ENCODE measurements around the gene WFIKKN2.
A peak's percentile ranks its signal among the peaks of the same experiment; 100 is the strongest.

The WFIKKN2 gene

DNA sequence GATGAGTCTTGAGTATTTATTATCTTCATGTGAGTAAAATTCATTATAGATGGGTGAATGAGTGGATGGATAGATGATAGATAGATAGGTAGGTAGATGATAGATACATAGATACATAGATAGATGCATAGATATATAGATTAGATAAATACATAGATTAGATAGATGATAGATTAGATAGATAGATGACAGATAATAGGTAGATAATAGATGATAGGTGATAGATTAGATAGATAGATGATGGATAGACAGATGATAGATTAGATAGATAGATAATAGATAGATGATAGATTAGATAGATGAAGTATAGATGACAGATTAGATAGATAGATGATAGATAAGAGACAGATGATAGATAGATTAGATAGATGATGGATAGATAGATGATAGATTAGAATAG is 21.8 kb upstream of the WFIKKN2 start:
- no peak for DNase-seq

DNA sequence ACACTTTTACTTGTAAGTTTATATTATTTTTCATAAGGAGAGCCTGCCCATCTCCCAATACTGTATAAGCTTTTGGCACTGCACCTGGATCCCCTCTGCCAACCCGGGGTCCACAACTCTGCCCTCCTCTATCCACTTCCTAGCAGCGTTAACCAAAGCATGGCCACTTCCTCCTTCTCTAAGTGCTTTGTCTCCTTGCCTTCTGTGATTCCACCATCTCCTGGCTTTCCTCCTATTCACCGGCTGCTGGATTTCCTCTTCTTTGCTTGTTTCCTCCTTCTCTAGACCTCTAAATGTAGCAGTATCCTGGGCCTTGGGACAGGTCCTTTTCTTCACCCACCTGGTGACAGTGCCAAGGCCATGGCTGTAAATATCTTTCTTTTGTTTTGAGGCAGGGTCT is 20.0 kb upstream of the WFIKKN2 start:
- no peak for DNase-seq

DNA sequence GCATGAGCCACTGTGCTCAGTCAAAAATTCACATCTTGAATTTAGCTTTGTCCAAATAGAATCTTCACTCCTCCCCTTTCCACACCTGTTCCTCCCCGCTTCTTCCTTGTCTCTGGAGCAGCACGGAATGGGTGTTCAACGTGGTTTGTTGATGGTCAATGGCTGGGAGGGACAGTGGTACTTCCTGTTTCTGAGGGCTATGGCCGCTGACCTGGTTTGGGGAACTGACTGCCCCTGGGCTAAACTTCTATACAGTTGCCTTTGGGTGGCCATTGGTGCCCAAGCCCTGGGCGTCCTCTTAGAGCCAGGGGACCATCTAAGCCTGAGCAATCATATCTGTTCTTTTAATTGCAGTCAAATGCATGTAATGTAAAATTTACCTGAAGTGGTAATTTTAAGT is 19.1 kb upstream of the WFIKKN2 start:
- DNase-seq: no peak

DNA sequence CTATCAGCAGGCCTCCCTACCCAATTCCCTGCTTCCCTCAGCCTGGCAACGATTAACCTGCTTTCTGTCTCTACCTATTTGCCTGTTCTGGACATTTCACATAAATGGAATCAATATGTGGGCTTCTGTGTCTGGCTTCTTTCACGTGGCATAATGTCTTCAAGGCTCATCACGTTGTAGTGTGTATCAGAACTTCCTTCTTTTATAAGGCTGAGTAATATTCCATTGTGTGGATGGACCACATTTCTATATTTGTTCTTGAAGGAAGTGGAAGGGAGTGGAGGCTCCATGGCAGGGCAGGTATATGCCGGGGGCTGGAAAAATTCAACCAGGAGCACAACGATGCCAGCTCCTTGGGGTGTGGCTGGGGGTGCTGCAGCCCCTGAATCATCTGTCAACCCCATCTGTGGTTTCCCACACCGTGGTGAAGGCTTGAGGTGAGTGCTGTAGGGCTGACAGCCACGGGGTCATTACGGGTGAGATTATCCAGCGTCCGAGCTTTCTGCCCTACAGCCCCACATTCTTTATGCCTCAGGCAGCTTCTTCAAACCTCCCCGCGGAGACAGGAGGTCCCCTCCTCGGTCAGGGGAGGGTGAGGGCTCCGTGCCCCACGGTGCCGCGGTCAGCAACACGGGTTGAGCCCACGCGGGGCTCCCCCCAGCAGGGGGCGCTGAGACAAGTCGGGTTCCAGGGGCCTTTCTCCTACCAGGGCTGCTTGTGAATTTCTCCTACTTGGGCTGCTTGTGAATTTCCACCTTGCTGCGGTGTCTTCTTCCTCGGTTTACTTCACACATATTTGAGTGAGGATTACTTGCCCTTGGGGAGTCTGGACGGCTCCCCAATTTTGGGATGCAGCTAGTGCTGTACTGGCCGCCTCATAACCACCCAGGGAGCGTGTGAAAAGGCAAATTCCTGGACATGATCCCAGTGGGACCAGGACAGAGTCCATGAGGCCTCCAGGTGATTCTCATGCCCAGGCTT is 18.3 kb upstream of the WFIKKN2 start:
- peak; percentile 49 to 57 for DNase-seq

DNA sequence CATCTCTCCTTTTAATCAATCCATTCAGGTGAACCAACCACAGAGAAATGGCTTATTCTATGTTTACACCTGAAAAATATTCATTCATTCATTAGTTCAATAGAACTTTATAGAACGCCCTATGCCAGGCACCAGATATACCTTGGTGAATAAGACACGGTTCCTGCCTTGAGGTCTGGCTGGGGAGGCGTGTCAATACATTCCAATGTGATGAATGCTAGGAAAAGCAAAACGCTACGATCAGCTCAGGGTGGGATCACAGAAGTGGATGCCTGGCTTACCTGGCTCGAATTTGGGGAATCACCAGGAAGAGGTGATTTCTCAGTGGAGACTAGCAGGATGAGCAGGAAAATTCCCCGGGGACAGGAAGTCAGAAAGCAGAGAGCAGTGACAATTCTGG is 17.5 kb upstream of the WFIKKN2 start:
- DNase-seq: no peak

DNA sequence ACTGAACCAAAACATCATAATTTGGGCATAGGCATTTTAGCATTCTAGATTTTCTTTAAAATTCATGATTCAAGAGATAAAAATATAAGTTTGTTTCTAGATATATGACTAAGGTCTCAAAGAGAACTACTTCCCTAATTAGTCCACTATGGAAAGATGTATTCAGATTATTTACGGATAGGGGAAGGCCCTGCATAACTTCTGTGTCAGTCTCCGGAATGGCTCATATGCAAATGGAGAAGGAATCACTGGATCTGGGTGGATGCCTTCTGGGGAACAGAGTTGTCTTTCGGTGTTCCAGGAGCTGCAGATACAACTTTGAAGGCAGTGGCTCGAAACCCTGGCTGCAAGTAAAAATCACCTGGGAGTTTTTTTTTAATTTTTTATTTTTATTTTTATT is 17.1 kb upstream of the WFIKKN2 start:
- DNase-seq: no peak

DNA sequence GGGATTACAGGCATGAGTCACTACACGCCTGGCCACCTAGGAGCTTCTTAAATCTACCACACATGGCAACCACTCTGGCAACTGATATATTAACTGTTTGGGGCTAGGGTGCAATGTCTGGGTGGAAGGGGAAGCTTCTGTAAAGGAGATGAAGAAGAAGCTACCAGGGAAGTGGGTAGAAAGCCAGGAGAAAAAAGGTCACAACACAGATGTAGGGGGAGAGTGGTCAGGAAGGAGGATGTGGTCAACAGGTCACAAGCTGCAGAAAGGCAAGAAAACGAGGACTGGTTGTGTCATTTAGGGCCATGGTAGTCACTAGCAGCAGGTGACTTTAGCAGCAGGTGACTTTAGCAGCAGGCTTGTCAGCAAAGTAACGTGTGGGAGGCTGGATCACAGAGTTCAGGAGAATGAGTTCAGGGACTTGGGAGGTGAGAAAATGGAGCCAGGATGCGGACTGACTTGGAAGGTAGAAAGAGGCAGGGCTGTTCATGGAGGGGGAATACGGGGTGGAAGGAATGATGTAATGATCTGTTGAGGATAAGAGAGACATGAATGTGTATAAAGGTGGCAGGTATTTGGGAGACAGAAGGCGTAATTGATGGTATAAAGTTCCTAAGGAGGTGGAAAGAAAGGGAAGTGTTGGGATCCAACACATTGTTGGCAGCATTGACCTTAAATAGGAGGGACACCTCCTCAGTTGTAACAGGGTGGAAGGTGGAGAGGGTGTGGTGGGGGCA is 16.3 kb upstream of the WFIKKN2 start:
- no peak for DNase-seq

DNA sequence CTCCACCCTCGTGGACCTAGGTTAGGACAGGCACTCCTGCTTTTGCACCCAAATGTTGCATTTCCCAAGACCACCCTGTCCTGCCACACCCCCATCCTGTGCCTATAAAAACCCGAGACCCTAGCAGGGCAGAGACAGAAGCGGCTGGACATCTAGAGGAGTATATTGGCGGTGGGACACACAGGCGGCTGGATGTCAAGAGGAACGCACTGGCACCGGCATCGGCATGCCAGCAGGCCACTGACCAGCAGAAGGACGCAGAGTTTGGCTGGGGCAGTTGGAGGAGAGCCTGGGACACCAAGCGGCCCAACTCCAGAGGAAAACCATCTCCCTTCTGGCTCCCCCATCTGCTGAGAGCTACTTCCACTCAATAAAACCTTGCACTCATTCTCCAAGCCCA is 14.7 kb upstream of the WFIKKN2 start:
- no peak for DNase-seq

DNA sequence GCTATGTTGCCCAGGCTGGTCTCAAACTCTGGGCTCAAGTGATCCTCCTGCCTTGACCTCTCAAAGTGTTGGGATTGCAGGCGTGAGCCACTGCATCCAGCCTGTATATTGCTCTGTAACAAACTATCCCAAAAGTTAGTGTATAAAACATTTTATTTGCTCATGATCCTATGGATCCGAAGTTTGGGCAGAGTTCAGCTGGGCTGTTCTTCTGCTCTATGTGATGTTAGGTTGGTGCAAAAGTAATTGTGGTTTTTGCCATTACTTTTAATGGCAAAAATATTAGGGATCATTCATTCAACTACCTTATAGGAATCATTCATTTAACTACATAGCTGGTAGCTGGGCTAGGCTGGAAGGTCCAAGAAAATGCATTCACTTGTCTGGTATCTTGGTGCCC is 12.8 kb upstream of the WFIKKN2 start:
- DNase-seq: no peak

DNA sequence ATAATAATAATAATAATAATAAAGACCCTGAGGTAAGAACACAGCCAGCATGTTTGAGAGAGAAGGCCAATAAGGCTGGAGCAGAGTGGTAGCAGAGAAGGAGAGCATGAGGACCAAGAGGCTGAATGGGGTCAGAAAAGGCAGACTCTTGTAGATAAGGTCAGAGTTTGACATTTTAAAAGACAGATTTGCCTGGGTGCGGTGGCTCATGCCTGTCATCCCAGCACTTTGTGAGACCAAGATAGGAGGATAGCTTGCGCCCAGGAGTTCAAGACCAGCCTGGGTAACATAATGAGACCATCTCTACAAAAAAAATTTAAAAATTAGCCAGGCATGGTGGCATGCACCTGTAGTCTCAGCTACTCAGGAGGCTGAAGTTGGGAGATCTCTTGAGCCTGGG is 11.0 kb upstream of the WFIKKN2 start:
- no peak for DNase-seq

DNA sequence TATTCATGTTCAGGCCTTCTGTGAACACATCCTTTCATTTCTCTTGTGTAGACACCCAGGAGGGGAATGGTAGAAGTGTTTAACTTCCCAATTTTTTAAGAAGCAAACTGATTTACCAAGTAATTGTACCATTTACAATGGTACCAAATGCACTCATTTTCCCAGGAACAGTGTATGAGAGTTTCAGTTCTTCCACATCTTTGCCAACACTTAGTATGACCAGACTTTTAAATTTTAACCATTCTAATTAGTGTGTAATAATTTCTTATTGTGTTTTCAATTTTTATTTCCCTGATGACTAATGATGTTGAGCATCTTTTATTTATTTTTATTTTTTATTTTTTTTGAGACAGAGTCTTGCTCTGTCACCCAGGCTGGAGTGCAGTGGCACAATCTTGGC is 10.2 kb upstream of the WFIKKN2 start:
- no peak for DNase-seq

DNA sequence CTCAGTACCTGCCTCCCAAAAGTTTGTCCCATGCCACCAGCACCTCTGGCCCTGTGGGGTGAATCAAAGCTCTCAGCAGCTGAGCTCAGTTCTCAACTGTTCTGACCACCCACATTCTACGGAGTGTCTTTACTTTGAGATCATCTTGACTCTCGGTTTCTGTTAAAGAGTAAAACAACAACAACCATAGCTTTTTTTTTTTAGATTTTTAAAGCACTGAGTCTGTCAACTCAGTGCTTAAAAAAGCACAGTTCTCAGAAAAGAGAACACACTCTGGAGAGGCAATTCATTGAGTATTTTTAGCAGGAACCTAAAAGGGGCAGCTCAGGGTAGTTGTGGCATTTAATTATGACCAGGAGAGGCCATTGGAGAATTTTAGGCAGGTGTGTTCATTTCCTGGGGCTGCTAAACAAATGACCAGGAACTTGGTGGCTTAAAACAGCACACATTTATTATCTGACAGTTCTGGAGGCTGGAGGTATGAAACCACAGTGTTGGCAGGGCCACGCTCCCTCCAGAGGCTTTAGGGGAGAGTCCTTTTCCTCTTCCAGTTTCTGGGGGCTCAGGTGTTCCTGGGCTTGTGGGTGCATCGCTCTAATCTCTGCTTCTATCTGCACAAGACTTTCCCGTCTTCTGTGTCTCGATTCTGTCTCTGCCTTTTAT is 6.7 kb upstream of the WFIKKN2 start:
- no peak for DNase-seq

DNA sequence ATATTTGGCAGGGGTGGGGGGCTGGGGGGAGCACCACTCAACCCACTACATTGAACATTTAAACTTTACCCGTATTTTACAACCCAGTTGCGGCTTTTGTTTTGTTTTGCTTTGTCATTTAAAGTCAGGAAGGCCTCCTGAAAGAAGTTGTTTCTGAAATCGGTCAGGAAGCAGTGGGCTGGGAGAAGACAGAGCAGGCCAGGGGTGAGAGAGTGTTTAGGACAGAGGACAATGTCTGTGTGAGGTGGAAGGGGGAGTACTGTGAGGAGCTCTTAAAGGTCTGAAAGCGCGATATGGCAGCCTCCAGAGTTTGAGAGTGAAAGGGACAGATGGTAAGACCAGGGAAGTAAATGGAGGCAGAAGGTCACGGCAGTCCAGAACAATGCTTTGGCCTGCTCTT is 6.1 kb upstream of the WFIKKN2 start:
- no peak for DNase-seq

DNA sequence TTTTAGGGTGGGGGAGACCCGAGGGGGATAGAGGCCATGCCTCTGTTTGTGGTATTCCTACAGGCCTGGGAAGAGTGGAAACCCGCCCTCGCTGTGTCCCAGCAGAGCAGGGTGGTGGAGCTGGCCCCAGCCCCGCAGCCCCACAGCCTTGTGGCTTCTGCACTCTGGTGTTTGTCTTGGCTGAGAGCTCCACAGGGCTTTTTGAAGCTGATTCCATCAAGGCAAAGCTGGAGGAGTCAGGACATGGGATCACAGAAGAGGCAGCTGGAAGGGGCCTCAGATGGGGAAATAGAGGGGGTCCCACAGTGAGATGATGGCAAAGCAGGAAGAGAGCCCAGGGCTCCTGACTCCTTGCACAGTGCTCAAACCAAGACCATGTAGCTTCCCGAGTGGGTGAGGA is 5.0 kb upstream of the WFIKKN2 start:
- no peak for DNase-seq

DNA sequence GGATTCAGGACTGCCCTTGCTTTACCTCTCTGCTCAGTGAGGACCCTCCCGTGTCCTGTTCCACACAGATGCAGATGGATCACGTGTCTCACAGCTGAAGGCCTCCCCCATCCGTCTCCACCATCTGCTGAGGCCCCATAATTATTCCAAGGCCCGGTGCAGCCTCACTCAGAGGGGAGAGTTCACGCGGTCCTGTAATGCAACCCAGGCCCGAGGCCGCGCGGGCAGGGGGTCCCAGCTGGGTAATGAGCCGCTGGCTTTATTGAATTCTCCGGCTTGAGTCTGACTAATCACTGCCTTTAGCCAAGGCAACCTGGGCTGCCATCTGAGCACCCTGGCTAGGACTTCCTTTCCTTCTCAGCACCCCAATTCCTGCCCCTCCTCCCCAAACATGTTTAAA is 4.4 kb upstream of the WFIKKN2 start:
- DNase-seq: no peak

DNA sequence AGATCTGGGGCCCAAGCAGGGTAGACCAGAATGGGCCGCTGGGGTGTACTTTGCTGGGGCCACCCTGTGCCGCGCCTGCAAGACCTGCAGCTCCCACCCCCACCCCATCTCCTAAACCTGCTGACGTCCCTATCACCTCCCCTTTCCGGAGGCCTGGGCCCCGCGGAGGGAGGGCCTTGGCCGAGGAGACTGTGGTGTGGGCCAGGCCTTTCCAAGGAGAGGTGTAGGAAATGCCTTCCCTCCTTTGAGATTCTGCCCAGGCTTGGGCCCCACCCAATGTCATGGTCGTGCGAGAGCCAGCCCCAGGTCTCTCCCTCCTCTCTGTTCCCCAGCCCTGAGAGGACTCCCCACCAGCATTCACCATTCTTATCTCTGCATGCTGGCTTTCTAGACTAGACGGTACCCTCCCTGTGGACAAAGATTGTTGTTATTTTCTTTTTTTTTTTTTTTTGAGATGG is 3.9 kb upstream of the WFIKKN2 start:
- DNase-seq: no peak

DNA sequence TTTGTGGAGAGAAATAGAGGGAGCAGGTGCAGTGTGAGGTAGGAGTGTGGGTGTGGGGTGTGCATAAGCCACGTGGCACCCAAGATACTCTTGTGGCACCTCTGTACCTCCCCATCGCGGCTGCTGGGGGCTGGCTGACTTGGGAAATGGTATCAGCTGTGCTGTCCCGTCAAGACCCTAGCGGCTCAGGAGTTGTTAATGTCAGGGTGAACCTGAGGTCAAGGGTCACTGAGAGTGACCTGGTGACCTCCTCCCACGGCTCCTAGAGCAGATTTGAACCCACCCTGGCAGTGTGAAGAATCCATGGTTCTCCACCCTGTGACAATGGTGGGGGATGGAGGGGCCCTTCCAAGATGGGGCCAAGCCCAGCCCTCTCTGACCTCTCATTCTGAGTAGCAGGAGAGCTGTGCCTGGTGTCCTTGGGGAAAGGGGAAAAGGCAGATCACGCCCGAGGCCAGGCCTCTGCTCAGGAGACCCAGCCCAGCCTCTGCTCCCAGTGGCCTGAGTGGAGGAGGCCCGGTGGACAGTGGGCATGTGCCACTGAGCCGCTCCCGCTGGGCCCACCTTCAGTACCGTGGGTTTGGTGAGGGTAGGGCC is 3.0 kb upstream of the WFIKKN2 start:
- DNase-seq: no peak

DNA sequence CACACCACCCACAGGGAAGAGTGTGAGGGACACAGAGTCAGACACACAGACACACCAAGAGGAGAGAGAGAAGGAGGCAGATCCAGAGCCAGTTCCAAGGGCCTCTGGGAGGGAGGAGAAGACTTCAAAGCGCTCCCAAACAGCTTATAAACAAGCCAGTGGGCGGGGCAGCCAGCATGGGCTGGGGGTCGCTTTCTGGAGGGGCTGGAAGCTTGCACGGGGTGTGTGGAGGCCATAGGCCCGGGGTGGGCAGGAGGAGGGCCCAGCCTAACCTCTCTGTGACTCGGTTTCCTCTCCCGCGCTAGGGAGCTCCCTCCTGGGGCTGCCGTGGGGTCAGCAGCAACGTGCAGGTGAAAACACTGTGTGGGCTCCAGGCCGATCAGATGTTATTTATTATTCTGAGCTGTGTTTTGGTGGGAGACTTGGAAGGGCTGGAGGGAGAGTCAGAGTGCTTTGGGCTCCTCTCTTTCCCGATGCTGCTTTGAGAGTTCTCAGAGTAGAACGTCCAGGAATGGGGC is 2.5 kb upstream of the WFIKKN2 start:
- no peak for DNase-seq

DNA sequence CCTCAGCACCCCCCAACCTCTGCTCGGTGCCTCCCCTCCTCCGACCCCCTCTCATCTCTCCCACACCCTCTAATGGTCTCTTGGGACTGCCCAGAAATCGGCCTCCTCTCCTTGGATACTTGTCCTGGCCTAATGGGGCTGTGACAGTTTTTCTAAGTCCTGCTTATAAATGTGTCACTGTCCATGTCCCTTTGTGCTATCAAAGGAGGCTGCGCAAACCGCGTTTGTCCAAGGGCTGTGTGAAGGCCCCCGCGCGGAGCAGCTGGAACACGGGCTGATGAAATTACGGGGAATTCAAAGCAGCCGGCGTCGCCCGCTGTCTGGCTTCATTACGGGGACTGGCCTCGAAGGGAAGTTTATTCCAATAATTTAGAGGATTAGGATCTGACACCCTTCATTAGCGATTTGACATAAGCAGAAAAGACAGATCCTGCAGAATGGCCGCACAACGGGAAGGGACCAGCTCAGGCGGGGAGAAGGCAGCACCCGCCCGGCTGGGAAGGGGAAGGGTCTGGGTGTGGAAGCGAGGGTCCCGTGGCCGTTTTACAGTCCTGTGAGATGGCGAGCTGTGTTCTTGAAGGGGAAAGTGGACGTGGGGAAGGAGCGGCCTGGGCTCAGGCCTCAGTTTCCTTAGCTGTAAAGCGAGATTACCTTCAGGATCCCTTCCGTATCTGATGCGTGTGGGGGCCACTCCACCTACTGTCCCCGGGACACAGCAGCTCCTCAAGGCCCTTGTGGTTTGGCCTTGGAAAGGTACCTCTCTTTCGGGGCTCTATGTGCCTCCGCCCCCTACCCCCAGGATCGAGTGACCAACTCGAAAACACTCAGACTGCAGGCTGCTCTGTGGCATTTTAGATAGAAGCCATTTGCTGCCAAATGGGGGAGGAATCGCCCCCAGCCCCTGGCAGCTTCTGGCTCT is 1.6 kb upstream of the WFIKKN2 start:
- DNase-seq: no peak

DNA sequence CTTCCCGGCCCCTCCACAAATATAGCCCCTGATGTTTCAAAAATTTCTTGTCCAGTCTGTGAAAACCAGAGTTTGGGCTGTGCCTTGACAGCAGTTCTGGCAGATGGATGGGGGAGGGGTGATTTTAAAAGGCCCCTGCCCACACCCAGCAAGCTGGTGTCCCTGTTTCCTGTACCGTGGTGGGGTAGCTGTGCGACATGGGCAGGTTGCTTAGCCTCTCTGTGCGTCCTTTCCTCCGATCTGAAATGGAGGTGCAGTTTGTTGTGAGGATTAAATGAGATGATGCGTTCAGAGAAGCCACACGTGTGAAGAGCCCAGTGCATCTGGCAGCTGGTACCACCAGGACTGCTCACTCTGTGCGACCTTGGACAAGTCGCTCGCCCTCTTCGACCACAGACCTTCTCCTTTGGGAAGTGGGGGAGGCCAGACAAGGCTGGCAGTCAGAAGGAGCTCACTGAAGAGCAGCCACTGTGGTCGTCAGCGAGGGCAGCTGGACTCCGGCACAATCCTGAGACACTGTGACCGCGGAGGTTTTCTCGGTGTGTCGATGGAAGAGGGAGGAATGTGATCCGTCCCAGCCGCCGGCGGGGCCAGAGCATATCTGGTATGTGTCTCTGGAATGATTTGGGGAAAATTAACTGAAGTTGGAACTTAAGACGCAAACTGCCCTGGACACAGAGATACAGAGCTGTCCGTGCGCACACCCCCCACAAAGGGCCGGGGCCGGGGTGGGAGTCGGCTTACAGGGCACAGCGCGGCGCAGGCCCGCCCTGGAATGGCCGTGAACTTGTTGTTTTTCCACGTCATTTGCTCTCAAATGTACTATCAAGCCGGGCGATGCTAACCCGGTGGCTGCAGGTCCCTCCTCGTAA is 721 bp upstream of the WFIKKN2 start:
- no peak for DNase-seq

DNA sequence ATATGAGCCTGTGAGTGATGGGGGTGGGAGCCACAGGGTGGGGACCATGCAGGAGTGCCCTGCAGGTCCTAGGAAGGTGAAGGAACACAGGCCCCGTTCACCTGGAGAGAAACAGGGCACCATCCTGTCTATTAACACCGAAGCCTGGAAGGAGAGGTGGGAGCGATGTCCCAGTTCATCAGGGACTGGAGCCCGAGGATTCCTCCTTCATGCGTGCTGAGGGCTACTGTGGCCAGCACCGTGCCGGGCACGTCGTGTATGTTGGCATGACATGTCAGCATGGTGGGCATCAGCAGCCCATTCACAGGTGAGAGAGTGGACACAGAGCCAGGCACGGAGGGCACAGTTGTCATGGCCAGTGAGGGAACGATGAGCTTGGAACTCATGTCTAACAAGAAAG is 1.4 kb downstream of the WFIKKN2 start:
- no peak for DNase-seq
